Testis (tissue), 2 donors: Measurements from ENCODE around the gene MMP10.

Experiments
- CTCF ChIP-seq, 3 experiments: fragments of 450-650 bp in 2 of 3; fragments of 200-600 bp in 1 of 3; sonication (generic) in 1 of 3; IDR thresholded peaks; one replicate each; pipeline ENCODE4 v1.5.1; 2016 to 2019; ENCODE audit warnings: antibody characterized with exemption in 3 of 3, mild to moderate bottlenecking in 2 of 3, moderate library complexity in 1 of 3
- POLR2A ChIP-seq: fragments of 450-650 bp; IDR thresholded peaks from one replicate; pipeline ENCODE4 v1.6.1; 2017; ENCODE audit warnings: antibody characterized with exemption, mild to moderate bottlenecking, moderate library complexity

- TF ChIP-seq CTCF (IDR thresholded peaks at IDR 0.05) = no peak
- no peak for TF ChIP-seq POLR2A
Measured at GRCh38 chr11:102751673-102752072, 28.8 kb downstream of the MMP10 start.
